ENCODE results near the gene NAALADL1.

Gene NAALADL1

DNA sequence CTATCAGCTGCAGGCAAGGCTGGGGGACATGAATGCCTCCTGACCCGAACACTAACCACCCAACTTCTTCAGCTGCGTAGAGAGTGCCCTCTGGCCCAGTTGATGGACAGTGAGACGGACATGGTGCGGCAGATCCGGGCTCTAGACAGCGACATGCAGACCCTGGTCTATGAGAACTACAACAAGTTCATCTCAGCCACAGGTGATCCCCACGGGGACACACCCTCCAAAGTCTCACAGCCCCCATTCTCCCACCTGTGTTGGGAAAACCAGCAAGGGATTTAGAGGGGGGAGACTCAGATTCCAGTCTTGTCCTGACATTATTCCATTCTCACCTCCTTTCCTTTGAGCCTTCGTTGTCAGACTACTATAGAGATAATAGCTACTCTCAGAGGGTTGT is 38.6 kb upstream of the NAALADL1 start:
- Histone ChIP-seq H3K27ac (ENCODE audit: extremely low read depth, low read depth, low read length) (no peak overlapping the region), H3K36me3 (ENCODE audit: control insufficient read depth in 2 of 2, insufficient read depth in 1 of 2, low read length in 2 of 2) (peaks cover 0 to 8% of the 10 kb centered on the region in 2 experiments; a peak in 2 of 3 replicates), H3K9me3 (ENCODE audit: control insufficient read depth, insufficient read depth, low read depth, low read length) (no peaks in the 10 kb centered on the region), H3K4me1 (ENCODE audit: control insufficient read depth, insufficient read depth, low read length) (peaks cover 7% of the 10 kb centered on the region), H3K4me3 (ENCODE audit: low read depth, low read length) (peak overlapping the region; percentile 61)
- ChIA-PET CTCF (interaction anchor here (0.5 to 8.8 kb wide), 5 partner anchors 15 to 218 kb away, joined by 3 to 110 read pairs (median 3); partner anchors contain the start of genes ARL2 and TM7SF2), POLR2A (interaction anchor here (1.2 to 2.6 kb wide), 10 partner anchors 11 to 318 kb away, joined by 4 to 24 read pairs (median 6); partner anchors contain the start of genes ARL2, CDCA5, FAU and MRPL49)
- 0 out of 2 replicates have a peak, but pooled peaks have one; percentile 55 for TF ChIP-seq SCRT2 (tag by site-specific recombination; IDR thresholded peaks at IDR 0.05)
- TF ChIP-seq, protein P1, sequence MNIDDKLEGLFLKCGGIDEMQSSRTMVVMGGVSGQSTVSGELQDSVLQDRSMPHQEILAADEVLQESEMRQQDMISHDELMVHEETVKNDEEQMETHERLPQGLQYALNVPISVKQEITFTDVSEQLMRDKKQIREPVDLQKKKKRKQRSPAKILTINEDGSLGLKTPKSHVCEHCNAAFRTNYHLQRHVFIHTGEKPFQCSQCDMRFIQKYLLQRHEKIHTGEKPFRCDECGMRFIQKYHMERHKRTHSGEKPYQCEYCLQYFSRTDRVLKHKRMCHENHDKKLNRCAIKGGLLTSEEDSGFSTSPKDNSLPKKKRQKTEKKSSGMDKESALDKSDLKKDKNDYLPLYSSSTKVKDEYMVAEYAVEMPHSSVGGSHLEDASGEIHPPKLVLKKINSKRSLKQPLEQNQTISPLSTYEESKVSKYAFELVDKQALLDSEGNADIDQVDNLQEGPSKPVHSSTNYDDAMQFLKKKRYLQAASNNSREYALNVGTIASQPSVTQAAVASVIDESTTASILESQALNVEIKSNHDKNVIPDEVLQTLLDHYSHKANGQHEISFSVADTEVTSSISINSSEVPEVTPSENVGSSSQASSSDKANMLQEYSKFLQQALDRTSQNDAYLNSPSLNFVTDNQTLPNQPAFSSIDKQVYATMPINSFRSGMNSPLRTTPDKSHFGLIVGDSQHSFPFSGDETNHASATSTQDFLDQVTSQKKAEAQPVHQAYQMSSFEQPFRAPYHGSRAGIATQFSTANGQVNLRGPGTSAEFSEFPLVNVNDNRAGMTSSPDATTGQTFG (tag by site-specific recombination; IDR thresholded peaks at IDR 0.05; ENCODE audit: borderline replicate concordance) = no peak
- TF ChIP-seq ZXDB (tag by site-specific recombination; IDR thresholded peaks at IDR 0.05) = no peak
- no peak for TF ChIP-seq ZNF2 (tag by site-specific recombination; IDR thresholded peaks at IDR 0.05)
- TF ChIP-seq SCRT1 (tag by site-specific recombination; IDR thresholded peaks at IDR 0.05; ENCODE audit: borderline replicate concordance) = peak; percentile 73; the same call in 1 of the 2 replicates
- no peak for TF ChIP-seq SETDB1 (IDR thresholded peaks at IDR 0.05; ENCODE audit: insufficient read length, low read length)
- TF ChIP-seq ZNF366 (tag by site-specific recombination; conservative IDR thresholded peaks at IDR 0.05) = no peak
- no peak for TF ChIP-seq ZNF747 (tag by site-specific recombination; IDR thresholded peaks at IDR 0.05)
- no peak for TF ChIP-seq ZNF596 (tag by site-specific recombination; IDR thresholded peaks at IDR 0.05)
- TF ChIP-seq ZFP41 (tag by site-specific recombination; IDR thresholded peaks at IDR 0.05; ENCODE audit: borderline replicate concordance) = no peak
- TF ChIP-seq, protein P2, sequence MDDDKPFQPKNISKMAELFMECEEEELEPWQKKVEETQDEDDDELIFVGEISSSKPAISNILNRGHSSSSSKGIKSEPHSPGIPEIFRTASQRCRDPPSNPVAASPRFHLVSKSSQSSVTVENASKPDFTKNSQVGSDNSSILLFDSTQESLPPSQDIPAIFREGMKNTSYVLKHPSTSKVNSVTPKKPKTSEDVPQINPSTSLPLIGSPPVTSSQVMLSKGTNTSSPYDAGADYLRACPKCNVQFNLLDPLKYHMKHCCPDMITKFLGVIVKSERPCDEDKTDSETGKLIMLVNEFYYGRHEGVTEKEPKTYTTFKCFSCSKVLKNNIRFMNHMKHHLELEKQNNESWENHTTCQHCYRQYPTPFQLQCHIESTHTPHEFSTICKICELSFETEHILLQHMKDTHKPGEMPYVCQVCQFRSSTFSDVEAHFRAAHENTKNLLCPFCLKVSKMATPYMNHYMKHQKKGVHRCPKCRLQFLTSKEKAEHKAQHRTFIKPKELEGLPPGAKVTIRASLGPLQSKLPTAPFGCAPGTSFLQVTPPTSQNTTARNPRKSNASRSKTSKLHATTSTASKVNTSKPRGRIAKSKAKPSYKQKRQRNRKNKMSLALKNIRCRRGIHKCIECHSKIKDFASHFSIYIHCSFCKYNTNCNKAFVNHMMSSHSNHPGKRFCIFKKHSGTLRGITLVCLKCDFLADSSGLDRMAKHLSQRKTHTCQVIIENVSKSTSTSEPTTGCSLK (tag by site-specific recombination; IDR thresholded peaks at IDR 0.05) = no peak
- no peak for TF ChIP-seq ZNF561 (tag by site-specific recombination; IDR thresholded peaks at IDR 0.05; ENCODE audit: borderline replicate concordance)
- TF ChIP-seq ZNF175 (tag by site-specific recombination; IDR thresholded peaks at IDR 0.05) = no peak

DNA sequence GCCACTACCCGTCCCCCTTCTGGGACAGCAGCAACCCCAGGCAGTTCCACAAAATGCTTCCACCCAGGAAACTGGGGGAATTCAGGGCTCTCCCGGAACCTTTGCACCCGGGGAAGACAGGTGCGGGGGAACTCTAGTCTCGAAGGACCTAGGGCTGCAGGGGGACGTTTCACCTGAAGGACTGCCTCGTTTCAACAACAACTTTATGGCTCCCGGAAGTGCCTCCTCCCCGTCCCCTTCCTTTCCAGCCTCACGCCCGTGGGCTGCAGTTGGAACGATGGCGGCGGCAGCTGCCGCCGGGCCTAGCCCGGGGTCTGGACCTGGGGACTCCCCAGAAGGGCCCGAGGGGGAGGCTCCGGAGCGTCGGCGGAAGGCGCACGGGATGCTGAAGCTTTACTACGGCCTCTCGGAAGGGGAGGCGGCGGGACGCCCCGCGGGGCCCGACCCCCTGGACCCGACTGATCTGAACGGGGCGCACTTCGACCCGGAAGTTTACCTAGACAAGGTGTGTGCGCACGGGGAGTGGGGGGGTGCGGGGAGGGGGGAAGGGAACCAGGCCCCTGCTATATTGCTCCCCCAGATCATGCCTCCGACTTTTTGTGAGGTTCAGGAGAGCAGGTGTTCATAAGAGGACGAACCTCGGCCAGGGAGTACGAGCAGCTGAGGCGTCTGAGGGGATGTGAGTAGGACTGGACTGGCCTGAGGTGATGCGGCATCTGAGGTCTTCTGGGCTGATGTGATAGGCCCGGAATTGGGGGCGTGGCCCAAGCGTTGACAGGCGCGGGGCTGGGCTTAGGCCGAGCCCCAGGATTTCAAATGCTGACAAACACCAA is 37.8 kb upstream of the NAALADL1 start, which contains the start of gene VPS51:
Gene VPS51 (plus strand): TSS at position 241 of the 833 bp plus-strand sequence. CDS start 37 bp downstream, at position 278.
- H3K36me3 ChIP-seq (ENCODE audit: control insufficient read depth in 2 of 2, insufficient read depth in 1 of 2, low read length in 2 of 2) = peaks cover 0 to 8% of the 10 kb centered on the region in 2 experiments; a peak in 2 of 3 replicates
- H3K27ac ChIP-seq (ENCODE audit: extremely low read depth, low read depth, low read length) = peak within 1 kb of the TSS; percentile 60; the same call in 1 of the 2 replicates
- ChIA-PET POLR2A (interaction anchor here (1.2 to 2.6 kb wide), 10 partner anchors 11 to 318 kb away, joined by 4 to 24 read pairs (median 6); partner anchors contain the start of genes ARL2, CDCA5, FAU and MRPL49), CTCF (interaction anchor here (0.5 to 8.8 kb wide), 3 partner anchors 16 to 219 kb away, joined by 3 to 110 read pairs (median 3); partner anchors contain the start of gene TM7SF2)
- no peaks in the 10 kb centered on the region for H3K9me3 ChIP-seq (ENCODE audit: control insufficient read depth, insufficient read depth, low read depth, low read length)
- H3K4me1 ChIP-seq (ENCODE audit: control insufficient read depth, insufficient read depth, low read length) = peaks cover 3% of the 10 kb centered on the region; the same call in 1 of the 2 replicates
- peak within 1 kb of the TSS; percentile 61 for H3K4me3 ChIP-seq (ENCODE audit: low read depth, low read length)
- TF ChIP-seq ZSCAN16 (tag by site-specific recombination; IDR thresholded peaks at IDR 0.05) (0 out of 2 replicates have a peak, but pooled peaks have one; percentile 21), ZSCAN30 (tag by site-specific recombination; IDR thresholded peaks at IDR 0.05) (peak; percentile 99), TRIM28 (IDR thresholded peaks at IDR 0.05; ENCODE audit: borderline replicate concordance, low read length) (peak; percentile 39; the same call in 1 of the 2 replicates), ZNF624 (tag by site-specific recombination; IDR thresholded peaks at IDR 0.05) (0 out of 2 replicates have a peak, but pooled peaks have one; percentile 63), ZNF211 (tag by site-specific recombination; IDR thresholded peaks at IDR 0.05; ENCODE audit: low read depth) (no peak), ZNF600 (tag by site-specific recombination; IDR thresholded peaks at IDR 0.05) (peak; percentile 43; the same call in 1 of the 2 replicates), ZNF175 (tag by site-specific recombination; IDR thresholded peaks at IDR 0.05) (no peak), ZNF214 (tag by site-specific recombination; IDR thresholded peaks at IDR 0.05; ENCODE audit: borderline replicate concordance) (no peak), ZNF202 (tag by site-specific recombination; IDR thresholded peaks at IDR 0.05; ENCODE audit: borderline replicate concordance) (no peak), ZNF341 (tag by site-specific recombination; IDR thresholded peaks at IDR 0.05; ENCODE audit: low read depth) (peak; percentile 50), ZNF155 (tag by site-specific recombination; IDR thresholded peaks at IDR 0.05) (no peak), GFI1B (tag by site-specific recombination; IDR thresholded peaks at IDR 0.05) (peak; percentile 32; the same call in 1 of the 2 replicates), ZNF830 (tag by site-specific recombination; IDR thresholded peaks at IDR 0.05; ENCODE audit: low read depth) (no peak), ZNF585B (tag by site-specific recombination; IDR thresholded peaks at IDR 0.05) (no peak)
- TF ChIP-seq, protein P3, sequence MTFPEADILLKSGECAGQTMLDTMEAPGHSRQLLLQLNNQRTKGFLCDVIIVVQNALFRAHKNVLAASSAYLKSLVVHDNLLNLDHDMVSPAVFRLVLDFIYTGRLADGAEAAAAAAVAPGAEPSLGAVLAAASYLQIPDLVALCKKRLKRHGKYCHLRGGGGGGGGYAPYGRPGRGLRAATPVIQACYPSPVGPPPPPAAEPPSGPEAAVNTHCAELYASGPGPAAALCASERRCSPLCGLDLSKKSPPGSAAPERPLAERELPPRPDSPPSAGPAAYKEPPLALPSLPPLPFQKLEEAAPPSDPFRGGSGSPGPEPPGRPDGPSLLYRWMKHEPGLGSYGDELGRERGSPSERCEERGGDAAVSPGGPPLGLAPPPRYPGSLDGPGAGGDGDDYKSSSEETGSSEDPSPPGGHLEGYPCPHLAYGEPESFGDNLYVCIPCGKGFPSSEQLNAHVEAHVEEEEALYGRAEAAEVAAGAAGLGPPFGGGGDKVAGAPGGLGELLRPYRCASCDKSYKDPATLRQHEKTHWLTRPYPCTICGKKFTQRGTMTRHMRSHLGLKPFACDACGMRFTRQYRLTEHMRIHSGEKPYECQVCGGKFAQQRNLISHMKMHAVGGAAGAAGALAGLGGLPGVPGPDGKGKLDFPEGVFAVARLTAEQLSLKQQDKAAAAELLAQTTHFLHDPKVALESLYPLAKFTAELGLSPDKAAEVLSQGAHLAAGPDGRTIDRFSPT (tag by site-specific recombination; IDR thresholded peaks at IDR 0.05) = no peak

Measured in HEK293 (cell line).